ENCODE data around the gene CNNM3.

DNA sequence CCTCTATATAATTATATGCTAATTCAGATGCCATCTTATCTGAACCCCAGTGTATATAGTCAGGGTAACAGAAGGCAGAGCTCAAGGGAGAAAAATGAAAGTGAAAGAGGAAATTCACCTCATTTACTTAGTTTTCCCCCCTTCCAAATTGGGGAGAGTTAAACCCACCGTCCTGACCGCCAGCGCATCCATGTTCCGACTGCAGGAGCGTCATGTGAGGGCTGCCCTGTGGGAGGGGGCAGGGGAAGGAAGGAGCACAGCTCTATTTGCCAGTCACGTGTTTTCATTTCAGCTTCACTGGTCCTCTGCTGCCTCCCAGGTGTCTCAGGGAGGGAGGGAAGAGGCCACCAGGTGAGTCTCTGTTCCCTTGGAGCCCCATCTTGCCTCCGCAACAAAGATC is 42.1 kb upstream of the CNNM3 start:
- TF ChIP-seq, protein P1, sequence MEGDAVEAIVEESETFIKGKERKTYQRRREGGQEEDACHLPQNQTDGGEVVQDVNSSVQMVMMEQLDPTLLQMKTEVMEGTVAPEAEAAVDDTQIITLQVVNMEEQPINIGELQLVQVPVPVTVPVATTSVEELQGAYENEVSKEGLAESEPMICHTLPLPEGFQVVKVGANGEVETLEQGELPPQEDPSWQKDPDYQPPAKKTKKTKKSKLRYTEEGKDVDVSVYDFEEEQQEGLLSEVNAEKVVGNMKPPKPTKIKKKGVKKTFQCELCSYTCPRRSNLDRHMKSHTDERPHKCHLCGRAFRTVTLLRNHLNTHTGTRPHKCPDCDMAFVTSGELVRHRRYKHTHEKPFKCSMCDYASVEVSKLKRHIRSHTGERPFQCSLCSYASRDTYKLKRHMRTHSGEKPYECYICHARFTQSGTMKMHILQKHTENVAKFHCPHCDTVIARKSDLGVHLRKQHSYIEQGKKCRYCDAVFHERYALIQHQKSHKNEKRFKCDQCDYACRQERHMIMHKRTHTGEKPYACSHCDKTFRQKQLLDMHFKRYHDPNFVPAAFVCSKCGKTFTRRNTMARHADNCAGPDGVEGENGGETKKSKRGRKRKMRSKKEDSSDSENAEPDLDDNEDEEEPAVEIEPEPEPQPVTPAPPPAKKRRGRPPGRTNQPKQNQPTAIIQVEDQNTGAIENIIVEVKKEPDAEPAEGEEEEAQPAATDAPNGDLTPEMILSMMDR (IDR thresholded peaks at IDR 0.05): no peak
- no peak for TF ChIP-seq ZFX (IDR thresholded peaks at IDR 0.05; ENCODE audit: borderline replicate concordance)
